ENCODE measurements around the gene PGRMC1. TPM values are rescaled to one million over a fixed set of nuclear protein-coding genes. Genes with fewer than 3 reads are reported as not detected.
"Not testable (repeated sequence)": the region's sequence is repeated elsewhere in the genome, so short reads cannot be mapped to it uniquely, and the experiment has no call there.

PGRMC1 gene
- total RNA-seq, 1 experiment from 2014 or later = 126 TPM

GRCh38 chrX:119201570-119201969 lies 34.5 kb upstream of the PGRMC1 start:
- no peak overlapping the region for H3K4me3 Mint-ChIP-seq (ENCODE audit: low read depth, unreplicated experiment)
- BruUV-seq (replicated peaks) = no TSS peak
- no peaks in the 10 kb centered on the region for H3K9me3 Mint-ChIP-seq (ENCODE audit: low read depth, unreplicated experiment)
- H3K4me1 Mint-ChIP-seq (ENCODE audit: low read depth, unreplicated experiment) = no peaks in the 10 kb centered on the region
- no peak for TF ChIP-seq CTCF (IDR thresholded peaks at IDR 0.05; ENCODE audit: unreplicated experiment)
- no peak overlapping the region for H3K27ac Mint-ChIP-seq (ENCODE audit: unreplicated experiment)
- no peak for DNase-seq
- no peaks in the 10 kb centered on the region for H3K36me3 Mint-ChIP-seq (ENCODE audit: insufficient read depth, unreplicated experiment)
- intact Hi-C loops (cut with micrococcal nuclease; ENCODE audit: unreplicated experiment) = no loop called here
- CTCF ChIA-PET = no interaction called here
- H3K27me3 Mint-ChIP-seq (ENCODE audit: unreplicated experiment) = peaks cover 66% of the 10 kb centered on the region

- Mint-ChIP-seq H3K36me3 (ENCODE audit: insufficient read depth, unreplicated experiment) (no peaks in the 10 kb centered on the region), H3K9me3 (ENCODE audit: low read depth, unreplicated experiment) (no peaks in the 10 kb centered on the region), H3K27ac (ENCODE audit: unreplicated experiment) (no peak overlapping the region), H3K4me1 (ENCODE audit: low read depth, unreplicated experiment) (no peaks in the 10 kb centered on the region), H3K4me3 (ENCODE audit: low read depth, unreplicated experiment) (no peak overlapping the region), H3K27me3 (ENCODE audit: unreplicated experiment) (peaks cover 38% of the 10 kb centered on the region)
- TF ChIP-seq CTCF (IDR thresholded peaks at IDR 0.05; ENCODE audit: unreplicated experiment) = no peak
- CTCF ChIA-PET = no interaction called here
- intact Hi-C loops (cut with micrococcal nuclease; ENCODE audit: unreplicated experiment) = no loop called here
- no peak for DNase-seq
- BruUV-seq (replicated peaks) = no TSS peak
Measured at GRCh38 chrX:119206203-119206602, 29.9 kb upstream of the PGRMC1 start.

- not testable (repeated sequence) for H3K27ac Mint-ChIP-seq (ENCODE audit: unreplicated experiment)
Measured at GRCh38 chrX:119207483-119207882, 28.6 kb upstream of the PGRMC1 start.

GRCh38 chrX:119208401-119209057 lies 27.6 kb upstream of the PGRMC1 start:
- no peaks in the 10 kb centered on the region for H3K9me3 Mint-ChIP-seq (ENCODE audit: low read depth, unreplicated experiment)
- no TSS peak for BruUV-seq (replicated peaks)
- DNase-seq = no peak
- H3K27ac Mint-ChIP-seq (ENCODE audit: unreplicated experiment) = no peak overlapping the region
- intact Hi-C loops (cut with micrococcal nuclease; ENCODE audit: unreplicated experiment) = no loop called here
- no peaks in the 10 kb centered on the region for H3K36me3 Mint-ChIP-seq (ENCODE audit: insufficient read depth, unreplicated experiment)
- no peak overlapping the region for H3K4me3 Mint-ChIP-seq (ENCODE audit: low read depth, unreplicated experiment)
- H3K27me3 Mint-ChIP-seq (ENCODE audit: unreplicated experiment) = peaks cover 58% of the 10 kb centered on the region
- TF ChIP-seq CTCF (IDR thresholded peaks at IDR 0.05; ENCODE audit: unreplicated experiment) = no peak
- H3K4me1 Mint-ChIP-seq (ENCODE audit: low read depth, unreplicated experiment) = no peaks in the 10 kb centered on the region
- CTCF ChIA-PET = interaction anchor here (2.1 kb wide), 1 partner anchor 13 kb away, joined by 4 read pairs; no protein-coding TSS in a partner anchor

More at GRCh38 chrX:119207483-119207882, 28.6 kb upstream of the PGRMC1 start:
- H3K4me3 Mint-ChIP-seq (ENCODE audit: low read depth, unreplicated experiment); DNase-seq; H3K9me3 Mint-ChIP-seq (ENCODE audit: low read depth, unreplicated experiment); BruUV-seq (replicated peaks); intact Hi-C loops (cut with micrococcal nuclease; ENCODE audit: unreplicated experiment); H3K36me3 Mint-ChIP-seq (ENCODE audit: insufficient read depth, unreplicated experiment); H3K4me1 Mint-ChIP-seq (ENCODE audit: low read depth, unreplicated experiment): not testable (repeated sequence)
- H3K27me3 Mint-ChIP-seq (ENCODE audit: unreplicated experiment) = peaks cover 50% of the 10 kb centered on the region
- CTCF ChIA-PET = interaction anchor here (2.1 kb wide), 1 partner anchor 12 kb away, joined by 4 read pairs; no protein-coding TSS in a partner anchor

- DNase-seq; BruUV-seq (replicated peaks); H3K4me1 Mint-ChIP-seq (ENCODE audit: low read depth, unreplicated experiment); CTCF ChIA-PET; H3K9me3 Mint-ChIP-seq (ENCODE audit: low read depth, unreplicated experiment); H3K4me3 Mint-ChIP-seq (ENCODE audit: low read depth, unreplicated experiment); intact Hi-C loops (cut with micrococcal nuclease; ENCODE audit: unreplicated experiment); H3K27ac Mint-ChIP-seq (ENCODE audit: unreplicated experiment); H3K36me3 Mint-ChIP-seq (ENCODE audit: insufficient read depth, unreplicated experiment): not testable (repeated sequence)
- peaks cover 58% of the 10 kb centered on the region for H3K27me3 Mint-ChIP-seq (ENCODE audit: unreplicated experiment)
Measured at GRCh38 chrX:119210931-119211648, 25.0 kb upstream of the PGRMC1 start.

Data from Calu3 (cell line).